Dermis microvascular lymphatic vessel endothelial cell (primary cell): ENCODE data around the gene NTM. TPM values are rescaled to one million over a fixed set of nuclear protein-coding genes. Genes with fewer than 3 reads are reported as not detected.
"Not testable (repeated sequence)": the region's sequence is repeated elsewhere in the genome, so short reads cannot be mapped to it uniquely, and the experiment has no call there.

Source experiments
- DNase-seq, 2 donors: peaks; one replicate each; pipeline versions ENCODE4 v3.0.0 to v3.0.0-alpha.2; 2010; ENCODE audit warnings: low read depth in 2 of 2
- total RNA-seq: library from RNA; depleted of rRNA; stranded (reverse); fragments of >200 nt; gene quantifications from 2 replicates; pipeline ENCODE4 v1.2.1, GENCODE V29; 2014

NTM gene
- total RNA-seq, 1 donor from 2014 or later, result under 0.01 TPM

- DNase-seq, result no peak
These were observed 93.4 kb downstream of the NTM start for GRCh38 chr11:131463649-131464425.

GRCh38 chr11:131464461-131464860 lies 94.0 kb downstream of the NTM start:
- no peak for DNase-seq

GRCh38 chr11:131465039-131465438 lies 94.6 kb downstream of the NTM start:
- DNase-seq, result no peak

GRCh38 chr11:131465746-131466145 lies 95.3 kb downstream of the NTM start:
- no peak for DNase-seq

- DNase-seq, result no peak
These were observed 97.4 kb downstream of the NTM start for GRCh38 chr11:131467645-131468394.

- DNase-seq, result no peak
These were observed 98.2 kb downstream of the NTM start for GRCh38 chr11:131468565-131468964.

- DNase-seq, result no peak
These were observed 100.0 kb downstream of the NTM start for GRCh38 chr11:131470216-131470925.

- no peak for DNase-seq
These were observed 101.6 kb downstream of the NTM start for GRCh38 chr11:131471976-131472375.

GRCh38 chr11:131474947-131475346 lies 104.5 kb downstream of the NTM start:
- no peak for DNase-seq

- DNase-seq, result no peak
These were observed 105.9 kb downstream of the NTM start for GRCh38 chr11:131476266-131476665.

- no peak for DNase-seq
These were observed 107.9 kb downstream of the NTM start for GRCh38 chr11:131478341-131478740.

GRCh38 chr11:131481303-131481702 lies 110.9 kb downstream of the NTM start:
- DNase-seq, result no peak

GRCh38 chr11:131481971-131482370 lies 111.6 kb downstream of the NTM start:
- DNase-seq, result no peak

GRCh38 chr11:131483453-131483852 lies 113.0 kb downstream of the NTM start:
- no peak for DNase-seq

- no peak for DNase-seq
These were observed 113.5 kb downstream of the NTM start for GRCh38 chr11:131483877-131484276.

GRCh38 chr11:131486100-131486499 lies 115.7 kb downstream of the NTM start:
- no peak for DNase-seq

GRCh38 chr11:131486937-131487635 lies 116.7 kb downstream of the NTM start:
- no peak for DNase-seq

GRCh38 chr11:131488238-131488637 lies 117.8 kb downstream of the NTM start:
- DNase-seq, result no peak

- no peak for DNase-seq
These were observed 121.1 kb downstream of the NTM start for GRCh38 chr11:131491503-131491902.

GRCh38 chr11:131495423-131495822 lies 125.0 kb downstream of the NTM start:
- DNase-seq, result no peak

- DNase-seq, result not testable (repeated sequence)
These were observed 127.3 kb downstream of the NTM start for GRCh38 chr11:131497686-131498085.
